Effector memory CD4-positive, alpha-beta T cell (primary cell): ENCODE measurements around the gene LAD1.

ENCODE experiments used
- DNase-seq, 3 donors: peaks; one replicate each; pipeline ENCODE4 v3.0.0-alpha.2; 2020
- H3K27ac ChIP-seq: 2 replicates; pipeline ENCODE4 v1.7.0; 2013; ENCODE audit warnings: mild to moderate bottlenecking, low read length, moderate library complexity; ENCODE audit not compliant: insufficient read depth, poor library complexity, severe bottlenecking
- H3K27me3 ChIP-seq: replicated peaks from 2 replicates; pipeline ENCODE4 v1.7.0; 2013; ENCODE audit warnings: mild to moderate bottlenecking, low read length; ENCODE audit not compliant: insufficient read depth, control insufficient read depth, poor library complexity, severe bottlenecking
- H3K36me3 ChIP-seq: 2 replicates; pipeline ENCODE4 v1.7.0; 2013; ENCODE audit warnings: mild to moderate bottlenecking, low read length, moderate library complexity; ENCODE audit not compliant: control insufficient read depth, insufficient read depth
- H3K4me1 ChIP-seq: 2 replicates; pipeline ENCODE4 v1.7.0; 2013; ENCODE audit warnings: low read length, mild to moderate bottlenecking; ENCODE audit not compliant: control insufficient read depth, insufficient read depth, poor library complexity, severe bottlenecking
- H3K4me3 ChIP-seq: 2 replicates; pipeline ENCODE4 v1.7.0; 2013; ENCODE audit warnings: low read length, low read depth, mild to moderate bottlenecking; ENCODE audit not compliant: insufficient read depth, poor library complexity, severe bottlenecking
- H3K9me3 ChIP-seq: 2 replicates; pipeline ENCODE4 v1.7.0; 2013; ENCODE audit warnings: mild to moderate bottlenecking, low read length, moderate library complexity; ENCODE audit not compliant: control insufficient read depth

Gene LAD1

GRCh38 chr1:201381130-201381529 lies 18.0 kb downstream of the LAD1 start:
- Histone ChIP-seq H3K4me1 (no peaks in the 10 kb centered on the region), H3K27ac (no peak overlapping the region), H3K36me3 (no peaks in the 10 kb centered on the region), H3K9me3 (no peaks in the 10 kb centered on the region), H3K27me3 (peaks cover 5% of the 10 kb centered on the region), H3K4me3 (no peak overlapping the region)
- no peak for DNase-seq

- DNase-seq = no peak
- no peaks in the 10 kb centered on the region for H3K9me3 ChIP-seq
- no peak overlapping the region for H3K4me3 ChIP-seq
- no peak overlapping the region for H3K27ac ChIP-seq
- no peaks in the 10 kb centered on the region for H3K4me1 ChIP-seq
- H3K36me3 ChIP-seq = no peaks in the 10 kb centered on the region
- peaks cover 2% of the 10 kb centered on the region for H3K27me3 ChIP-seq
These were observed 19.3 kb downstream of the LAD1 start for GRCh38 chr1:201379733-201380242.

- Histone ChIP-seq H3K4me3 (no peak overlapping the region), H3K9me3 (no peaks in the 10 kb centered on the region), H3K36me3 (no peaks in the 10 kb centered on the region), H3K27me3 (no peaks in the 10 kb centered on the region), H3K27ac (no peak overlapping the region), H3K4me1 (no peaks in the 10 kb centered on the region)
- no peak for DNase-seq
These were observed 20.3 kb downstream of the LAD1 start for GRCh38 chr1:201378804-201379203.

- no peaks in the 10 kb centered on the region for H3K36me3 ChIP-seq
- no peak for DNase-seq
- H3K4me1 ChIP-seq = no peaks in the 10 kb centered on the region
- H3K27me3 ChIP-seq = no peaks in the 10 kb centered on the region
- no peak within 1 kb of the TSS for H3K4me3 ChIP-seq
- no peak within 1 kb of the TSS for H3K27ac ChIP-seq
- no peaks in the 10 kb centered on the region for H3K9me3 ChIP-seq
These were observed 21.5 kb downstream of the LAD1 start, which contains the start of gene TNNT2 for GRCh38 chr1:201377611-201378092. TNNT2 (minus strand) TSS chr1:201377680; CDS start chr1:201373254, 4,426 bp downstream.

- no peak overlapping the region for H3K4me3 ChIP-seq
- no peaks in the 10 kb centered on the region for H3K36me3 ChIP-seq
- no peaks in the 10 kb centered on the region for H3K27me3 ChIP-seq
- no peak overlapping the region for H3K27ac ChIP-seq
- no peak for DNase-seq
- H3K9me3 ChIP-seq = no peaks in the 10 kb centered on the region
- no peaks in the 10 kb centered on the region for H3K4me1 ChIP-seq
These were observed 22.4 kb downstream of the LAD1 start for GRCh38 chr1:201376464-201377374.

- Histone ChIP-seq H3K27ac (no peak overlapping the region), H3K36me3 (no peaks in the 10 kb centered on the region), H3K4me3 (no peak overlapping the region), H3K9me3 (no peaks in the 10 kb centered on the region), H3K27me3 (no peaks in the 10 kb centered on the region), H3K4me1 (no peaks in the 10 kb centered on the region)
- no peak for DNase-seq
These were observed 23.0 kb downstream of the LAD1 start for GRCh38 chr1:201376107-201376463.

- Histone ChIP-seq H3K4me1 (no peaks in the 10 kb centered on the region), H3K36me3 (no peaks in the 10 kb centered on the region), H3K4me3 (no peak overlapping the region), H3K9me3 (no peaks in the 10 kb centered on the region), H3K27me3 (no peaks in the 10 kb centered on the region), H3K27ac (no peak overlapping the region)
- no peak for DNase-seq
These were observed 24.0 kb downstream of the LAD1 start for GRCh38 chr1:201375169-201375568.

- no peaks in the 10 kb centered on the region for H3K4me1 ChIP-seq
- H3K36me3 ChIP-seq = no peaks in the 10 kb centered on the region
- H3K4me3 ChIP-seq = no peak overlapping the region
- no peaks in the 10 kb centered on the region for H3K9me3 ChIP-seq
- DNase-seq = no peak
- H3K27ac ChIP-seq = no peak overlapping the region
- H3K27me3 ChIP-seq = no peaks in the 10 kb centered on the region
These were observed 24.8 kb downstream of the LAD1 start for GRCh38 chr1:201374364-201374763.

GRCh38 chr1:201371792-201372191 lies 27.3 kb downstream of the LAD1 start:
- Histone ChIP-seq H3K9me3 (no peaks in the 10 kb centered on the region), H3K27me3 (no peaks in the 10 kb centered on the region), H3K36me3 (no peaks in the 10 kb centered on the region), H3K27ac (no peak overlapping the region), H3K4me1 (no peaks in the 10 kb centered on the region), H3K4me3 (no peak overlapping the region)
- no peak for DNase-seq

- no peaks in the 10 kb centered on the region for H3K4me1 ChIP-seq
- no peaks in the 10 kb centered on the region for H3K9me3 ChIP-seq
- H3K27ac ChIP-seq = no peak overlapping the region
- no peak overlapping the region for H3K4me3 ChIP-seq
- H3K36me3 ChIP-seq = no peaks in the 10 kb centered on the region
- DNase-seq = no peak
- H3K27me3 ChIP-seq = no peaks in the 10 kb centered on the region
These were observed 27.8 kb downstream of the LAD1 start for GRCh38 chr1:201371276-201371675.
